GM19193 (cell line): ENCODE results near the gene CHMP4A.

Experiments
- POLR2A ChIP-seq: IDR thresholded peaks from 4 replicates; pipeline ENCODE4 v1.6.1; 2011; ENCODE audit not compliant: insufficient read depth, insufficient read length; ENCODE audit errors: extremely low read depth

Gene CHMP4A

GRCh38 chr14:24215495-24216344 is 2.4 kb upstream of the CHMP4A start, which contains the start of gene MDP1:
TSS of gene MDP1 (minus strand) at chr14:24216066. CDS start at chr14:24215955, 111 bp downstream.
- TF ChIP-seq POLR2A = peak; percentile 84

DNA sequence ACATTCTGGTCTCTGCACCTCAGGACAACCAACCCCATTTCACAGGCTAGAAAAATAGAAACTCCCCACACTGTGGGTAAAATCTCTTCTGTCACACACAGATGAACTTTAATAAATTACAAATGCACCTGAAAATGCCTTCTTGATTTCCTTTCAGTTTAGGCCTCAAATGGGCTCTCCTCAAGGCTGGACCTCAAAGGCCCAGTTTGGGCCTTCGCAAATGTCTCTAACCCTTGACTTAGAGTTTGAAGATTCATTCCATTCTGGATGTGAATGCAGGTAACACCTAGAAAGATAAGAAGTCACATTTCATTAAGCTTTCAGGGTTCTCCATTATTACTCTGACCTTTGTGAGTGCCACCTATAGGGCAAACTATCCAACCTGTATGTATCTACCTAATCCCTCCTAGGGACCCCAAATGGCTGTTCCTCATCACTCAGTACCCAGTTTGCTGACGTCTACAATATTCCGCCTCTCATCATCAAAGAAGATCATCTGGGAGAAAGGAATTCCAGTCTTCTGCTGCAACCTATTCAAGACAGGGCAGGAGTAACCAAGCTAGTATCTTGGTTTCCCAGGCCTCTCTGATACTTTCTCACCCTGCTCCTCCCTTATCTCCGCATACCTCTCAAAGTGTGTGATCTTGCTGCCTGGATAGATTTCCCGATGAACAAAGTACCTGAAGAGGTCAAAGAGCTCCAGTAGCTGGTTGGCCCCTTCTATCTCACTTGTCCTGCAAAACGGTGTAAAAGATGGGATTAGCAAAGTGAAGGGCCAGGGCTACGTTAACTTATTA is 776 bp upstream of the CHMP4A start:
- TF ChIP-seq POLR2A = no peak

GRCh38 chr14:24211311-24211710 is 2.0 kb downstream of the CHMP4A start:
- TF ChIP-seq POLR2A = no peak

- TF ChIP-seq POLR2A = no peak
Measured at GRCh38 chr14:24207625-24208024, 5.7 kb downstream of the CHMP4A start.

DNA sequence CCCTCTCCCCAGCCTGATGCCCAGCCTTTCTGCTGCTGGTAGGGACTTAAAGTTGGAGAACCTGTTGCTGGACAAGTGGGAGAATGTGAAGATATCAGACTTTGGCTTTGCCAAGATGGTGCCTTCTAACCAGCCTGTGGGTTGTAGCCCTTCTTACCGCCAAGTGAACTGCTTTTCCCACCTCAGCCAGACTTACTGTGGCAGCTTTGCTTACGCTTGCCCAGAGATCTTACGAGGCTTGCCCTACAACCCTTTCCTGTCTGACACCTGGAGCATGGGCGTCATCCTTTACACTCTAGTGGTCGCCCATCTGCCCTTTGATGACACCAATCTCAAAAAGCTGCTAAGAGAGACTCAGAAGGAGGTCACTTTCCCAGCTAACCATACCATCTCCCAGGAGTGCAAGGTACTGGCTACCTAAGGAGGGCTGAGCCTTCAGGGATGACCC is 6.2 kb downstream of the CHMP4A start:
- TF ChIP-seq POLR2A = no peak

- TF ChIP-seq POLR2A = no peak
Measured at GRCh38 chr14:24206260-24207103, 6.8 kb downstream of the CHMP4A start.

GRCh38 chr14:24204163-24205146 is 8.8 kb downstream of the CHMP4A start:
- no peak for TF ChIP-seq POLR2A

GRCh38 chr14:24198814-24199524 is 14.3 kb downstream of the CHMP4A start:
- no peak for TF ChIP-seq POLR2A

DNA sequence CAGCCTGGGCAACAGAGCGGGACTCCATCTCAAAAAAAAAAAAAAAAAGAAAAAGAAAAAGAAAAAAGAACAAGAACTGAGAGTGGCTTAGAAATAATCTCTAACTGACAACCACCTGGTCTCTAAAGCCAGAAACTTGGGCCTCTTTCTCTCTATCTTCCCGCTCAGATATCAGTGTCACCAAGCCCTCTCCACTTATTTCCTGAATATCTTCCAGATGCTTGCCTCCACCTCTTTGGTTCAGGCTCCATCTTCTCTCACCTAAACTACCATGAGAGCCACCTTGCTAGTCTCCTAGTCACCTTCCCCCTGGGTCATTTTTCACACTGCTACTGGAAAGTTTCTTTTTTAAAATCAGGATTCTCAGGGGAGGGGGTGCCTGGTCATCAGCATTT is 16.2 kb downstream of the CHMP4A start:
- no peak for TF ChIP-seq POLR2A

GRCh38 chr14:24196071-24197055 is 16.9 kb downstream of the CHMP4A start:
- TF ChIP-seq POLR2A = no peak

DNA sequence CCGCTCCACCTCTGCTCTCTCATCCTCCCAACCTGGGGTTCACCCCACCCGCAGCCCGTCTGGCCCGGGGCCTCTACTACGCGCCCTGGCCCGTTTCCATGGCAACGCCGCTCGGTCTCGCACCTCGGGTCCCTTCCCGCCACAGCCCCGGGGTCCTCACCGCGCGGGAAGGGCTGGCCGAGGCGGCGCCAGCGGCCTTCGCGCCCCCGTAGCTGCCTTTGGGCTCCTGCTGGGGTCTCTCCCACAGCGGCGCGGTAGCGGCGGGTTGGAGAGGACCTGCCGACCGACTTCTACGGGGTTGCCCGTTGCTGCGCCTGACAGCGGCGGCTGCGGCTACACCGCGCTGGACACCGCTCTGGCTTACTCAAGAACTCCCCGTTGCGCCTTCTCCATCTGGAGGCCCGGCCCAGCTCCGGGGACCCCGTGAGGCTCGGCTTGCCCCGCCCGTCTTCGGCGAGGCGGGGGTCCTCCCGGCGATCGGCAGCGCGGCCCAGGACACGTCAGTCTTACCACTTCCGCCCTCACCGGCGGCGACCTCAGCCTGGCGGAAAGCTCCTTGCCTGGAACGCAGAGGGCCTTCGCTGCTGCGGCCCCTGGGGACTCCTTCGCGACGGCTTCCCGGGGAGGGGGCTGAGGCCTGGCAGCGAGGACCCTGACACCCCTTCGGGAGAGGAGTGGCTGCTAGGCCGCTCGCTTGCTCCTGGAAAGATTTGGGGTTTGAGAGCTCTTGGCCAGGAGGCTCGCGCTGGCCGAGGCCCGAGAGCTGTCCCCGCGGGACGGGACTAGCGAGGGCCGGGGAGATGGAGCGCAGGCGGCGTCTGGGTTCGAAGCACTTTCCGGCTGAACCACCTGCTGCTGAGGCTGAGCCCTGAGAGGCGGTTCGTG is 17.9 kb downstream of the CHMP4A start, which contains the start of gene TM9SF1:
Gene TM9SF1, minus strand, starts transcription at position 256 of the 885 bp plus-strand sequence. CDS start 422 bp downstream, outside the sequence.
- peak; percentile 71 for TF ChIP-seq POLR2A
